GM18499 (cell line): ENCODE results near the gene ADCY3.

Source experiments
- ATAC-seq: cut with Tn5 transposase; IDR thresholded peaks from one replicate; pipeline ENCODE4 v1.9.1; 2021; ENCODE audit warnings: moderate number of reproducible peaks; ENCODE audit not compliant: insufficient read depth, unreplicated experiment

Gene ADCY3

DNA sequence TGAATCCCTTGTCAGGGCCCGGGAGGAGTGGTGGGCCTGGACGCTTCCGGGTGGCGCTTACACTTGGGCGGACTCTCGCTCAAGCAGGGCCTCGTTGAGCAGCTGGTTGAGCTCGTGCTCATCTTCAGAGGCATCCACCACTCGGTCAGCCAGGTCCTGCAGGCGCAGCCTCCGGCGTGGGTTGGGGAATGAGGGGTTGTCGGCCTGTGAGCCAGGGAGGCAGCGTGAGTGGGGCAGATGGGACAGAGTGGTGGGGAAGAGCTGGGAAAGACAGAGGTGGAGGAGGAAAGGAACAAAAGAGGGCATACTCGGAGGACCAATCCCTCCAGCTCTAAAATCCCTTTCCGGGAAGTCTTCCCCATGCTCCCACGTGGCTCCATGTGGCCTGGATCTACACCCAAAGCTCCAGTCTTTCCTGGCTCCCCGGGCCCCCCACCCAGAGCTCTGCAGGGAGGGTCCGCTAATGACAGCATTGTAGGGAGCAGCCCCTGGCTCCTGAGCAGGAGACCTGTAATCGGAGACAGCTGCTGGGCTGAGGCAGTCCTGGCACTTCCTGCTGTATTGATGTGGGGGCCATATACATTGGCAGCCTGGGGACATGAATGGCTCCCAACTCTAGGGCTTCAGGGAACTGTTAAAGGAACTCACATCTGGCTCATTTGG, 85.2 kb downstream of the ADCY3 start:
- ATAC-seq: no peak

DNA sequence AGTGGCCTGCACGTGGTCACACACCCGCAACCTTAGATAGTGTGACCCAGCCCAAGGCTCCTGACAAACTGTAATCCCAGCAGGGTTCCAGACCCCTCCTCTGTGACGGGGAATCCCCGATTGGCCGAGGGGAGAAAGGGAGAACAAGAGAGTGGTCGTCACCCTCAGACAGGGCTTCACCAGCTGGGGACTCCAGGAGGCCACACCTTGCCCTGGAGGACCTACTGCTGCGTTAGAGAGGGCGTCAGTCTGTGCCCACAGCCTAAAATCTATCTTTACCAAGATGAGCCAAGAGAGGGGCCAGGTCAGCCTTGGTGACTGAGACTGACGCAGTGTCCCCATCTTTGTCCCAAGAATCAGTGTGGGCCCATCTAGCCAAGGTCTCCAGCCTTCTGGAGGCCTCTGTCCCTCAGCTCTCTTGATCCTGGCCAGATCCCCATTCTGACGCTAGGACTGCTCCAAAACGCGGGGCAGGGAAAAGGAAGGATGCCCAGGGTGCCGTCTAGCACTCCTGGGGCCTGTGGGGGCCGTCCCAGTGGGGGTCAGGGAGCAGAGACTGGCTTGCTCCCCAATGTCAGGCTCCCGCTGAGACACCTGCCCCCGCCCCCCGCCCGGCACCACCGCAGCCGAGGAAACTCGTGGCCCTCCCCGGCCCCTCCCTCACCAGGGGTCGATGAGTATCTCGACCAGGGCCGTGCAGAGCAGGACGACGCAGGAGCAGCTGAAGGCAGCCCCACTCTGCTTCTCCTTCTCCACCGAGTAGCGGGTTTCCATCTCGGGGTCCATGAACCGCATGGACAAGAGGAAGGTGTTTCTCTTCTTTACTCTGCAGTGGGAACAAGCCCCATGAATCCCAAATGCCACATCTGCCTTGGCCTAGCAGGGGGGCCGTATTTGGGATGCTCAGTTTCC, 86.0 kb downstream of the ADCY3 start:
- ATAC-seq: no peak

DNA sequence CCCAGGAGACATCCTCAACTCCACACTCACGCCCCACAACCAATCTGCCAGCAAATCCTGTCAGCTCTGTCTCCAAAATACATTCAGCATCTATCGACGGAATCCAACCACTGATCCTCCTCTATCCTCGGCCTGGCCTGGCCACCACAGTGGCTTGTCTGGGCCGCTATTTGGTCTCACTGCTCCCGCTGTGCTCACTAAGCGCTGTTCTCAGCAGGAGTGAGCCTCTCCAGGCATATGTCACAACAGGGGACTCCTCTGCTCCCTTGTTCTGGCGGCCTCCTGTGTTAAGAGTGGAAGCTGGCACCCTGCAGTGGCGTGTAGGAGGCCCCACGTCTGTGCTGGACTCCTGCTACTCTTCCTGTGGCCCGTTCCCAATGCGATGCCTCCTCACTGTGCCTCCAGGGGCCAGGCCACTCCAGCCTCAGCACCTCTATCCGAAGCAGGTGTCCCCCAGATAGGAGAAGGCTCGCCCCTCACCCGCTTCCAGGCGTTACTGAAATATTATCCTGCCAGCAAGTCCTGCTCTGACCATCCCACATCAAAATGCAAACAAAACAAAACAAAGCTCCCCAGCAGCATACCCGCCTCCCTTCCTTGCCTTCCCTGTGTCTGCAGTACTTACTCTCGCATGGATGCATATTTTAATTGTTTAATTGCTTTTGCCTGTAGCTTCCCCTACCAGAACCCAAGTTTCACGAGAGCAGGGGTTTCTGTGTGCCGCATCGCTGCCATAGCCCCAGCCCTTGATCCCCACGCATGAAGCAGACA, 86.9 kb downstream of the ADCY3 start:
- ATAC-seq: no peak

DNA sequence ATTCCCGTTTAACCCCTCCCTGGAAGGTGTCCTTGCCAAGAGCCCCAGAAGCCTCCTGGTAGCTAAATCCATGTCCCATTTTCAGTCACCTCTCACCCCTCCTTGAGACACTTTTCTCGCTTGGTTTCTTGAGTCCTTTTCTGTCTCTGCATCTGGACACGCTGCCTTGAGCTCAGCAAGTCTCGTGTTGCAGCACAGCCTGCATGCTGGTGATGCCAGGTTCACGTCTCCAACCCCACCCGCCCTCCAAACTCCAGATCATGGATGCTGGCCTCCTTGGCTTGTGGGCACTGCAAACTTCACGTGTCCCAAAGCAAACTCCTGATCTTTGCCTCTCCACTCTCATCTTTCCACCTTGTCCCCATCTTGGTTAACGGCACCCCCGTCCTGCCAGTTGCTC, 87.5 kb downstream of the ADCY3 start:
- no peak for ATAC-seq

DNA sequence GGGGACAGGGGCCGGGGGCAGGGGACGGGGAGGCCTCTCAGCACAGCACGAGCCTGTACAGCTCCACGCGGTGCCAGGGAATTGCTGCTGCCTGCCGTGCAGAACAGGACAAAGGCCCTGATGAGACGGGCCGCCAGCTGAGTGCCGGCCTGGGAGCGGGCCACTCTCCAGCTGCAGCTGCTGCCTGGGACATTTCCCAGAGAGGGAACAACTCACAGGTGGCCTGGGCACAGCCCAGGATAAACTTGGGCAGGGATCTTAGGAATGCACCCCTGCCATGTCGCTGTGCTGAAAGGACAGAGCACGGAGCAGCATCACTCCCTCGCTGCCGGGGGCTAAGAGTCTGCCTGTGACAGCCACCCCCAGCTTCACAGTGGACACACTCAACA, 88.0 kb downstream of the ADCY3 start:
- no peak for ATAC-seq

DNA sequence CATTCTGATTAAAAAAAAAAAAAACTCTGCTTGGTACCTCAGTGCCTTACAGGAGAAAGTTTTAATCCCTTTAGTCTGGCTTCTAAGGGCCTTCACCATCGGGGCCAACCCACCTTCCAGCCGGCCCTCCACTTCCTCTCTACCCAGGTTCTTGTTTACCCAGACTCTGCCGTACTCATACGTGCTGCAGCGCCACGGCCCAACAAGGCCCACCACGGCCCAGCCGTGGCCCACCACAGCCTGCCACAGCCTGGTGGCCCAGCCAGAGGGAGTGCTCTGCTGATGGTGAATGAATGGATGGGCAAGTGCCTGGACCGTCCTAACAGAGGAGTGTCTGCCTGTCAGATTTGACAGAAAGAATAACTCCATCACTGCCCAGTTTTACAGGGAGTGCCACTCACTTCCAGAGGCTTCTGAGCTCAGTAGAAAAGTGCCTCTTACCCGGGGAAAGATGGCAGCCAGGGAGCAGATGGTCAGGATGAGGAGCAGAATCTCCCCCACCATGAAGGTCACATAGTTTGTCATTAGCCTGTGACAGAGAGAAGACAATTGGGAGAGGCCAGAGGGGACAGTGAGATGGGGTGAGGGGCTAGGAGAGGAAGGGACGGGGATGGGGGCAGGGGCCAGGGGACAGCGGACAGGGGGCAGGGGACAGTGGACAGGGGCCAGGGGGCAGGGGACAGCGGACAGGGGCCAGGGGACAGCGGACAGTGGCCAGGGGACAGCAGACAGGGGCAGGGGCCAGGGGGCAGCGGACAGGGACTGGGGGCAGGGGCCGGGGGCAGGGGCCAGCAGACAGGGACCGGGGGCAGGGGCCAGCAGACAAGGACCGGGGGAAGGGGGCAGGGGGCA, 88.6 kb downstream of the ADCY3 start:
- no peak for ATAC-seq

DNA sequence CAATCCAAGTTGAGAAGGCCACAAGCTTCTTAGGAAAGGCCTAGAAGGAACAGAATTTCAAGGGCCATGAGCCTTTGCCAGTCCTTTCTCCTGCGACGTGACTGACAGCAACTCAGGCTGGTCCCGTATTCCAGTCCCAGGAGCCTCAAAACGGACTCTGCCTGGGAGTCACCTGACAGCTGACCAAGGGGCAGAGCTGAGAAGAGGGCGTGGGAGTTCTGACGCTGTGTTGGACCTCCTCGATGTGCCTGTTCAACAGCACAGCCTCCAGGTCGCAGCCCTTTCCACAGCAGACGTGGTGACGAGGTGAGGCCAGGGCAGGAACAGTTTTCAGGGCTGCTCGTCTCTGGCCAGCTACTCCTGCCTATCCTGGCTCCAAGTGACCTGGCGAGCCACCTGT, 89.3 kb downstream of the ADCY3 start:
- no peak for ATAC-seq

DNA sequence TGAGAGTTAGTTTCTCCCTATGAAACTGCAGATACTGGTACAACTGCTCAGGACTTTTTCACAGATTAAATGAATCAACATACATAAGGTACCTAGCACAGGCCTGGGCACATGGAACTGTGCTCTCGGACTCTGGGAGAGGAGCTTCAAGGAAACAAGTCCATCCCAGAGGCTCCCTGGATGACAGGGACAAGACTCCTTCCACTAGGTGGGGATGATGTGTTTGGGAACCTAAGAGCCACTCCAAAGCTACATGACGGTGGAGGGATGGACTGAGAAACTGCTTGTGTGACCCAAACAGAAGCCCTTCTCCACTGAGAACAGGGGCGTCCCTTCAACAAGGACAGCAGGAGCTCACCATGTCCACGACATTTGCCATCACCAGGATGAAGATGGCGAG, 89.7 kb downstream of the ADCY3 start:
- no peak for ATAC-seq

DNA sequence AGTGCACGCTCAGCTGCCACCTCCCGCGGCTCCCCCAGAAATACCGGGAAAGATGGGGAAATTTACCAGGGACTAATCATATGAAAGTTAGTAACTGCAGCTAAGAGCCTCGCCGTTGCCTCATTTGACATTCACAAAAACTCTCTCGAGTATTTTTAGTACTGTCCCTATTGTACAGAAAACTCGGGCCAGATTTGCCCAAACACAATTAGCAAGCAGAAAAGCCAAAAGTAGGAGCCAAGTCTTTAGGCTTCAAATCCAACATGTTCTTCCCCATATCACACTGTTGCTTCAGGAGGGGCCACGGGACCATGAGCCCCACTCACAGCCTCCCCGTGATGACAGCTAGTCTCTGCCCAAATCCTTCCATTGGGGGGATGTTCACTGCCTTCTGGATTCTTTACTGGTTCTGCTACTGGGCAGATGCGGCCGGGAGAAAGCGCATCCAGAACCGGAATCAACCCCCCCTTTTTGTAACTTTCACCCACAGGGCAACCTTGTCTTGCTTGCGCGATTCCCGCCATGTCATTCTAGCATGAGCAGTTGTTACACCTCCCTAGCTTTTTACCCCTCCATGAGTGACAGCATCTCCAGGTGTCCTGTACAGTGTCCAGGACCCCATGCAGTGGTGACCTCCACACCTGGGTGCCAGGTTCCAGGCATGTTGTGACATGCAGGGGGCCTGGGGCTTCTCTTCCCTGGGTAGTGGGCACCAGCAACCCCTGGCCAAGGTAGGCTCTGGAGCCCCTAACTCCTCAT, 91.6 kb downstream of the ADCY3 start:
- no peak for ATAC-seq

DNA sequence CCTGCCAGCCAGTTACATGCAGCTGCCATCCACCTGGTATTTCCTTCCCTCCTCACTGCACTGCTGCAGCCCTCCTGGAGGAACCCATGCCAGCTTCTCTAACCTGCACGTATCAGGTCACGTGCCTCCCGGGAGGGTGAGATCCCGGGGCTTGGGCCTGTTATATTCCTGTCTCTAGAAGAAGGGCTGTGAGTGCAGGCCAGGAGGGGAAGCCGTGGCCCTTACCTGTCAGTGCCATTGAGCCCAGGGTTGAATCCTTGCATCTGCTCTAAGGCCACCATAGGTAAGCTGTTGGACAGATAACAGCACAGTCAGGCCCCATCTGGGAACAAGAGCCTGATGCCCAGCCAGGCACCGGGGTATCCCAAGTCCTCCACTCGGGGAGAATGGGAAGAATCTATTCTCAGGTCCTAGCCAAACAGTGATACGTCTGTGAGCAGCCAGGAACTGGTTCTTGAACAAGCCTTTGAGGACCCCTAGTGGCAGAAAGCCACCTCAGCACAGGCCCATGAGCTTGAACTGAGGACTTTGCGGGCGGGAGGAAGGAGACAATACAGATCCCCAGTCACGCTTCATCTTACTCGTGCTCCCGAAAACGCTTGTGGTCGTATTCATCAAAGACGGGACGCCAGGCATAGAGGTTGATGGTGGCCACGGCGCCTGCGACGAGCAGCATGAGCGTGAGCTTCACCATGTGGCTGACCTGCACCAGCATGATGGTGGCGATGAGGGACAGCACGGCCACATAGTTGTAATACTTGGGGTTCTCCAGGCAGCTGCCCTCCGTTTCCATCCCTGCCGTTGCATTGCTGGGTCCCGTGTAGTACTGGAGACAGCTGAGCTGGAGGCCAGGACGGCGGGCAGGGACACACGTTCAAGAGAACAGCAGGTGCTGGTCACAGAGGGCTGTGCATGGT, 92.5 kb downstream of the ADCY3 start:
- no peak for ATAC-seq

DNA sequence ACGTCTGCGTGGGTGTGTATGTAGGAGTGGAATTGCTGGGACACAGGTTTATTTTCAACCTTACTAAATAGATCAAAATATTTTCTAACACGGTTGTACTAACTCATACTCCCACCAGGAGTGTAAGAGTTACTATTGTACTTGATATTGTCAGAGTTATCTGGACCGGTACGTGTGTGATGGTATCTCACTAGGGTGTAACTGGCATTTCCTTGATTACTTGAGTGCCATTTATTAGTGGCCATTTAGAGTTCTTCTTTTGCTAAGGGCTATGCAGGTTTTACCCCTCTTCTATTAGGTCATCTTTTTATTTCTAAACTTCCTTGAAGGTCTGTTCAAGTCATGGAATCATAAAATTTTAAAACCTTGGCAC, 93.3 kb downstream of the ADCY3 start:
- ATAC-seq: no peak

DNA sequence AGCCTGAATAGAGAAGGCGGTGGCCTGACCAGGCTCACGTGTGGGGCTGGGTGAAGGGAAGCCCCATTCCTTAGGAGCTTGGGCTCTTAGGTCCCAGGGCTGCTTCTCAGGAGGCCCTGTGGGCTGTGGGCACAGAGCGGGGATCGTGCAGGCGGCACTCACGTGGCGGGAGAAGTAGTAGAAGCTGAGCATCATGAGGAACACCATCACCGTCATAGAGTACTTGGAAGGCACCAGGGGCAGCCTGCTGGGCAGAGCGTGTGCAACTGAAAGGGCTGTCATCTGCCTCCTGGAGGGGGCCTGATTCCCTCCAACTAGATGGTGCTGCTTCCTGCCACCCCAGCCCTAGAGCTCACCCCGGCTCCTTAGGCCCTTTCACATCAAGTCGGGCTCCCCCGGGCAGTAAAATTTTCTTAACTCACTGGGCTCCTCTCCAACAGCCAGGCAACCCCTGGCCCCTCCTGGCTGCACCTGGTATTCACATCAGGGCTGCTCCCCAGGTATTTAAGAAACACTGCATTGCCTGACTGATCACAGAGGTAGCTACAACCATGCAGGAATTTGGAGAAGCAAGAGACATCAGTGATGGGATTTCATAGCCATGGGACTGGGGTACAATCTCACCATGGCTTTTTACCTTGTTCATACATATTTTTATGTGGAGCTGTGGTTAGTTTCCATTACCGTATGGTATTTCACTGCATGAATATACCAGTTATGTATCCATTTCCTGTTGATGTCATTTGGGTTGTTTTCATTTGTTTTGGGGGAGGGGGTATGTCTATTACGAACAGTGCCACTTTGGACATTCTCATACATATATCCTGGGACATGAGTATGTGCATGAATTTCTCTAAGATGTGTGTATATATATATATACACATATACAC, 93.9 kb downstream of the ADCY3 start:
- ATAC-seq: no peak

DNA sequence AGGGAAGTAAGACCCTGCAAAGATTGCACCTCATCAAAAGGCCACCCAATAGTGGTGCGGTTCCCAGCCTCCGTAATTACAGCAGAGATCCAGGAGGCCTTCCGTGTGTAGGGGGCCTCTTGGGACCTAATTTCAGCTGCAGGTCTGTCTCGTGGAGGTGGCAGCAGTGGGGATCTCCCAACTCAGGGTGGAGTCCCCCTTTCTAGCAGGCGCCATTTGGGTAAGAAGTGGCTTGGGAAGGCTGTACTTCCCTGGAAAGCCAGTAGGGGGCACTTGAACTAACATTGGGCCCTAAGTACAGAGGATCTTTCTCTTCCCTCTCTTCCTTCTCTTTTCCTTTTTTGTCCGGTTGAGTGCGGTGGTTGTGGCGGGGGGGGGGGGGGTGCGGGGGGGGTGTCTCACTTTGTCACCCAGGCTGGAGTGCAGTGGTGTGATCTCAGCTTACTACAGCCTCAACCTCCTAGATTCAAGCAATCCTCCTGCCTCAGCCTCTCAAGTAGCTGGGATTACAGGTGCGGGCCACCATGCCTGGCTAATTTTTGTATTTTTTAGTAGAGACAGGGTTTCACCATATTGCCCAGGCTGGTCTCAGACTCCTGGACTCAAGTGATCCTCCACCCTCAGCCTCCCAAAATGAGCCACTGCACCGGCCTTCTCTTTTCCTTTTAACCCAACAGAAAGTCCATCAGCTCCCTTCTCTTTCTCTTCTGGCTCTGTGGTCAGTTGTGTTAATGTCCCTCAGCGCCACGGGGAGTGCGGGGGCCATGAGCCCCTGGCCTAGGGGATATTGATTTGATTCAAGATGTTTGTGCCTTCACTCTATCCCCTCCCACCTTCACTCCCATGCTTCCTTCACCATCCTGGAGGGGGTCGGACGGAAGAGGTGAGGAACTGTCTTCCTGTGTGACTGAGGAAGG, 94.8 kb downstream of the ADCY3 start:
- no peak for ATAC-seq

DNA sequence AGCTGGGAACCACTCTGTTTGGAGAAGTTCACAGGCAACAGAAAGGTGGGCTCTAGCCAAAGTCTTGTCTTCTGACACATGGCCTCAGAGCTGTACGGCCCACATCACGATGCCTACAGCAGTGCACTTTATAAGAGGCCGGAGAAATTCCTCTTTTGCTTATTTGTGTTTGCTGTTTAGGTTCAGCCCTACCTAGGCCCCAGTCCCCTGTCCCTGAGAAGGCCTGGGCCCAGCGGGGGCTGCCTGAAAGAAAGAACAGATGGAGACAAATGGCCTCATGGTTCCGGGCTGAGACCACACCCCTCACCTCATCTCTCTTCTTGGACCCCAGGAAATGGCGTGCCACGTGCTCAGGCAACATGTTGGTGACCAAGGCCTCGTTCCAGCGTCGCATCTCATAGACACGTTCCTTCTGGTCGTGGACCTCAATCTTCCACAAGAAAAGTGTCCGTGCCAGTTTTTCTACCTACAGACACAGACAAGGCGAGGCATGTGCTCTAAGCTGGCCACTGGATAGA, 95.9 kb downstream of the ADCY3 start:
- ATAC-seq: no peak

DNA sequence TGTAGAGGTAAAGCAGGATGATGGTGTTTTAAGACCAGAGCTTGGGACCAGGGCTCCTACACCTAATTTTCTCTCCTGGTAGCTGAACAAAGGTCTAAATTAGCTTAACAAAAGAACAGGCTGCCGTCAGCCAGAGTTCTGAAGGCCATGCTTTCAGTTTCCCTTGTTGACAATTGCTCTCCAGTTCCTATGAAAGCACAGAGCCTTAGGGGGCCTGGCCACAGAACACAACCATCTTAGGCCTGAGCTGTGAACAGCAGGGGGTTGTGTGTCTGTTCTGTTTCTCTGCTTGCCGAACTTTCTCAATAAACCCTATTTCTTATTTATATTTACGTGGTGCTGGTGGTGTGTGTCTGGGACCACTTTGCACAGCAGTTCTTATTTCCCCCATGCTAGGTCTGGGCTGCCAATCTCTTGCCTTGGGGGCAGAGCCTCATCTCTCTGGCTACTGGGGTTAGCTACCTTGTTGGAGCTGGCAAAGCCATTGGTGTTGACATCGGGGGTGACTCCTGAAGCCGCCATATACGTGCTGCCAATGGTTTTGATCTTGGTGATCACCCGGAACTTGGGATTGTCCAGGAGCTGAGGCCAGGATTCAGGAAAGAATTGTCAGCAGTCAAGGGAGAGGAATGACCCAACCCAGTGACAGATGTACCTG, 97.9 kb downstream of the ADCY3 start:
- no peak for ATAC-seq

DNA sequence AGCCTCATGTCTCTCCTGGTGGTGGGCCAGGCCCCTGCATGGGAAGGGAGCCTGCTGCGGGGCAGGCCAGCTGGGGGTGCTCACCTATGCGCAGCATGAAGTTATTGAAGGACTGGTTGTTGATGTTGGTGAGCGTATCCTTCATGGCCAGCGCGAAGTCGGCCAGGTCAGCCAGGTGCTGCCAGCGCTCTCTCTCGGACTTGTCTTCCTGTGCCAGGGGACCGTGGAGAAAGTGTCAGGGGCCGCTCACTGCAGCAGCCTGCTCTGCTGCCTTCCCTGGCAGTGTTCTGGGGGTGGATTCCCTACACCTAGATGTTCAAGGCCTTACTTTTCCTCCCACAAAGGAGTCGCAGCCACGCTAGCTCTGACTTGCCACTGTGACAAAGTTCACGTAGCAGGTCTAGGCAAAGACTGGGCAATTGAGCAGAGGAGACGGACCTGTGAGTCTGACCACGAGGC, 98.6 kb downstream of the ADCY3 start:
- no peak for ATAC-seq
